MM.1S (cell line): ENCODE data around the gene JAML.

Experiments used
- EZH2 ChIP-seq: fragments of 300-600 bp; sonication (generic); optimal IDR thresholded peaks from 2 replicates; pipeline ENCODE3; 2017; ENCODE audit warnings: low read depth, mild to moderate bottlenecking, antibody characterized with exemption, low read length, mixed read lengths
- TF ChIP-seq, protein P1 (sequence below): fragments of 300-600 bp; sonication (generic); IDR thresholded peaks from 2 replicates; pipeline ENCODE4 v1.5.1; 2016; ENCODE audit warnings: antibody characterized with exemption, low read length, mixed read lengths

DNA sequence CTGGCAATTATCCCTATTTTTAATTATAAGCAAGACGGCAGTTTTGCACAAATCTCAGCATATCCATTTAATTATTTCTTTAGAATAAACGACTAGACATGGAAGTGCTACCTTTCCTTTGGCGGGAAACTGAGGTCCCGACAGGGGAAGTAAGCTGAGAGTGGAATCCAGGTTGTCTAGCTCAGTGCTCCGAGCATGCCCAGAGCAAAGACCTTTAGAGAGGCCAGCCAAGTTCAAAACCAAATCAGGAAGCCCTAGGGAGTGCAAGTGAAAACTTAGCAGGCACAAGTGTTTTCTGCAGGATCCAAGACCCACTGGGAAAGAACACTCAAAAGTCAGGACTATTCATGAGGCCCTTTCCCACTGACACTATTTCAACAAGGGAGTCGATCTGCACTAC, 25.7 kb downstream of the JAML start:
- TF ChIP-seq, protein P1, sequence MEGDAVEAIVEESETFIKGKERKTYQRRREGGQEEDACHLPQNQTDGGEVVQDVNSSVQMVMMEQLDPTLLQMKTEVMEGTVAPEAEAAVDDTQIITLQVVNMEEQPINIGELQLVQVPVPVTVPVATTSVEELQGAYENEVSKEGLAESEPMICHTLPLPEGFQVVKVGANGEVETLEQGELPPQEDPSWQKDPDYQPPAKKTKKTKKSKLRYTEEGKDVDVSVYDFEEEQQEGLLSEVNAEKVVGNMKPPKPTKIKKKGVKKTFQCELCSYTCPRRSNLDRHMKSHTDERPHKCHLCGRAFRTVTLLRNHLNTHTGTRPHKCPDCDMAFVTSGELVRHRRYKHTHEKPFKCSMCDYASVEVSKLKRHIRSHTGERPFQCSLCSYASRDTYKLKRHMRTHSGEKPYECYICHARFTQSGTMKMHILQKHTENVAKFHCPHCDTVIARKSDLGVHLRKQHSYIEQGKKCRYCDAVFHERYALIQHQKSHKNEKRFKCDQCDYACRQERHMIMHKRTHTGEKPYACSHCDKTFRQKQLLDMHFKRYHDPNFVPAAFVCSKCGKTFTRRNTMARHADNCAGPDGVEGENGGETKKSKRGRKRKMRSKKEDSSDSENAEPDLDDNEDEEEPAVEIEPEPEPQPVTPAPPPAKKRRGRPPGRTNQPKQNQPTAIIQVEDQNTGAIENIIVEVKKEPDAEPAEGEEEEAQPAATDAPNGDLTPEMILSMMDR = no peak
- TF ChIP-seq EZH2 = no peak
